Measurements from ENCODE around the gene LHFPL6. TPM values are rescaled to one million over a fixed set of nuclear protein-coding genes. Genes with fewer than 3 reads are reported as not detected.

LHFPL6 gene
- 1 to 10 TPM; 1.5 to 1.6 TPM for total RNA-seq

DNA sequence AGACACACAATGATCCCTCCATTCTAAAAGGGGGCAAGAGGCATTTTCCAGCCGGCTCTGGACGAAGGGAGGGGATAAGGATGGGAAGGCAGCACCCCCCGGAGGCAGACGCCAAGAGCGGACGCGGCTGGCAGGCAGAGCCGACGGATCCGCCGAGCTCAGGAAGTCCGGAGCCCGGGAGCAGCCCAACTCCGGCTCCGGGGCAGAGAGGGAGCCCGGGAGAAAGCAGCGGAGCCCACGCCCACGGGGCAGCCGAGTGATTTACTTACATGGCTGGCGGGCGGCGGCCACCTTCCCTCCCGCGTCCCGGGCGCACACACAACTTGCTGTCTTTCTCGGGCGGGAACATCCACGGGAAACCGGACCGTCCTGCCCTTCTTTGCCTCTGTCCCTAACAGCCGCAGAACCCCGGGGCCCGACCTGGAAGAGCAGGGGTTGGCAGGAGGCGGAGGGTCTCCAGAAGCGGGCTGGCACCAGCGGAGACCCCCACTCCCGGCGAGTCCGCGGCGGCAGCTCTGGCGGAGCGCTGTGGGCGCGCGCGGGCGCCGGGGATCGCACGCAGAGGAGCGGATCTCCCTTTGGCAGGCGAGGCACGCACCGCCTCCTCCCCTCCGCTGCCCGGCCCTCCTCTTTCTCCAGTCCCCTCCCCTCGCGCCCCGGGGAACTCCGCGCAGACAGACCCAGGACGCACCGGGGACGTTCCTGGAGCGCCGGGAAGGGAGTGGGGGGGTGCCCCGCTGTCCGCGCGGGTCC lies at the start of gene LHFPL6:
LHFPL6 (minus strand) TSS at position 580 of the 753 bp plus-strand sequence.
- no peak within 1 kb of the TSS for H3K27ac Mint-ChIP-seq
- DNase-seq: peak; percentile 74
- H3K9me3 Mint-ChIP-seq: no peaks in the 10 kb centered on the region
- H3K36me3 Mint-ChIP-seq: no peaks in the 10 kb centered on the region
- H3K27me3 Mint-ChIP-seq: peaks cover 54% of the 10 kb centered on the region
- H3K4me1 Mint-ChIP-seq: peaks cover 14% of the 10 kb centered on the region
- peak within 1 kb of the TSS; percentile 79 for H3K4me3 Mint-ChIP-seq

DNA sequence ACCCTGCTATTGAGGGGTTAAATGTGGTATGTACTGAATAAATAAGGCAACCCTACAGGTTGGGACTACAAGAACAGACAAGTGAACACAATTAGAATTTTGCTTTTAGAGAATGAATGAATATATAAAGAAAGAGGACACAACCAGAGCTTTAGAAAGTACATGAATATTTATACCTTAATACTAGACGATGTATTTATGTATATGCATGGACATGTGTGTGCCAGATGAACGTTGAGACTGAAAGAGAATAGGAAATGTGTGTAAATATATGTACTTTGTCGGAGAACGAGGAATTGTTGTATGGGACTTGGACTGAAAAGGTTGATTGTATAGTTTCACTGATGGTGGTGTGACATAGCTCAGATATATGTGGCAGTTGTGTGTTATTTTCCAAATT lies 43.1 kb upstream of the LHFPL6 start:
- no peak for DNase-seq
- H3K9me3 Mint-ChIP-seq: no peaks in the 10 kb centered on the region
- H3K4me1 Mint-ChIP-seq: no peaks in the 10 kb centered on the region
- H3K4me3 Mint-ChIP-seq: no peak overlapping the region
- H3K36me3 Mint-ChIP-seq: no peaks in the 10 kb centered on the region
- no peak overlapping the region for H3K27ac Mint-ChIP-seq
- peaks cover 4% of the 10 kb centered on the region for H3K27me3 Mint-ChIP-seq

DNA sequence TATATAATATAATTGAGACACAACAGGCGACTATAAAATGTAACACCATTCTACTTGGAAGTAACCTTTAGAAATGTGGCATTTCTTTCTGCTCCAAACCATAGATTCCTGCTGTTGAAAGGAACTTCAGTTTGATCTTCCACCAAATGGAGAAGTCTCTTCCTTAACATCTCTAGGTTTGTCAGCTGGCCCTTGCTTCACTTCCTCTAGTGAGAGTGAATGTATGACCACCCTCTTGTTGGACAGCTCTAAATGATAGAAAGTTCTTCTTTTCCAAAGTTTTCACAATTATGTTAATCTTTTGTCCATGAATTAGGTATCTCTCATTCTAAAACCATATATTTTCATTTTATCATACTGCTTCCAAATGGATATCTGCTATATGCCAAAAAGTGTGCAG lies 38.7 kb upstream of the LHFPL6 start:
- Mint-ChIP-seq H3K9me3 (no peaks in the 10 kb centered on the region), H3K36me3 (no peaks in the 10 kb centered on the region)
- DNase-seq: no peak

GRCh38 chr13:39637890-39638289 lies 34.9 kb upstream of the LHFPL6 start:
- Mint-ChIP-seq H3K9me3 (no peaks in the 10 kb centered on the region), H3K4me3 (no peak overlapping the region), H3K27me3 (peaks cover 37% of the 10 kb centered on the region), H3K36me3 (no peaks in the 10 kb centered on the region), H3K4me1 (no peaks in the 10 kb centered on the region), H3K27ac (no peak overlapping the region)
- no peak for DNase-seq

More for the DNA sequence above, 38.7 kb upstream of the LHFPL6 start:
- H3K4me3 Mint-ChIP-seq: no peak overlapping the region
- H3K27ac Mint-ChIP-seq: no peak overlapping the region
- no peaks in the 10 kb centered on the region for H3K4me1 Mint-ChIP-seq
- H3K27me3 Mint-ChIP-seq: peaks cover 29% of the 10 kb centered on the region

DNA sequence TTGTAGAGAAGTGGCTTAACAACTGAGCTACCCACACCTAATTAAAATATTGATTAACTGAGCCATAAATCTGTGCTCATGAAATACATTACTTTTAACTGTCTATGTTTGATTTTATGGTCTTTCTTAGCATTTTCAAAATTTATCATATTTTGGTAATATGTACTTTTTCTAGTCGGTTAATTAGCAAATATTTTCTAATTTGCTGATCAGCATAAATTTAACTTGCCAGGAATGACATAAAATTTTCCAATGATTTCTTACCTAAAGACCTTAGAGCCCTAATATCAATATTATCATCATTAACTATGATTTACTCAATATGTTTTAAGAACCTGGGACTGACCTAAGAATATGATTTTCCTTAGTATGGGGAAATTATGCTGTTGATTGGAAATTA lies 32.6 kb upstream of the LHFPL6 start:
- Mint-ChIP-seq H3K27me3 (peaks cover 41% of the 10 kb centered on the region), H3K9me3 (peaks cover 10% of the 10 kb centered on the region)

GRCh38 chr13:39632994-39633393 lies 30.0 kb upstream of the LHFPL6 start:
- Mint-ChIP-seq H3K4me3 (no peak overlapping the region), H3K36me3 (no peaks in the 10 kb centered on the region), H3K9me3 (peaks cover 10% of the 10 kb centered on the region)

More for the DNA sequence above, 32.6 kb upstream of the LHFPL6 start:
- H3K36me3 Mint-ChIP-seq: no peaks in the 10 kb centered on the region
- no peak for DNase-seq
- H3K4me3 Mint-ChIP-seq: no peak overlapping the region
- no peak overlapping the region for H3K27ac Mint-ChIP-seq
- H3K4me1 Mint-ChIP-seq: no peaks in the 10 kb centered on the region

GRCh38 chr13:39631307-39631706 lies 28.3 kb upstream of the LHFPL6 start:
- Mint-ChIP-seq H3K4me1 (no peaks in the 10 kb centered on the region), H3K27ac (no peak overlapping the region), H3K27me3 (peaks cover 17% of the 10 kb centered on the region), H3K4me3 (no peak overlapping the region), H3K9me3 (peaks cover 10% of the 10 kb centered on the region), H3K36me3 (no peaks in the 10 kb centered on the region)
- no peak for DNase-seq

More at GRCh38 chr13:39632994-39633393, 30.0 kb upstream of the LHFPL6 start:
- no peak for DNase-seq
- Mint-ChIP-seq H3K27ac (no peak overlapping the region), H3K27me3 (peaks cover 29% of the 10 kb centered on the region), H3K4me1 (no peaks in the 10 kb centered on the region)

DNA sequence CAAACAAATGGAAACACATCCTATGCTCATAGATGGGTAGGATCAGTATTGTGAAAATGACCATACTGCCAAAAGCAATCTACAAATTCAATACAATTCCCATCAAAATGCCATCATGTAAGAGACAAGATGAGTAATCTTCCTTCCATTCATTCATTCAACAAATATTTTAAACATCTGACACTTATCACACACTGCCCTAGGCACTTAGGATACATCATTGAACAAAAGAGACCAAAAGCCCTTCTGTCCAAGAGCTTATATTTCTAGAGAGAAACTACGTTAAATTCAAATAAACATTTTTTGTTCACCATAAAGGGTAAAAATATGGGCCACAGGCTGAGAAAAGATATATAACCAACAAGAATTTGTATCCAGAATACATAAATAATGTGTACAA lies 20.5 kb upstream of the LHFPL6 start:
- Mint-ChIP-seq H3K27me3 (peaks cover under 1% of the 10 kb centered on the region), H3K27ac (no peak overlapping the region), H3K9me3 (no peaks in the 10 kb centered on the region), H3K36me3 (no peaks in the 10 kb centered on the region), H3K4me3 (no peak overlapping the region), H3K4me1 (no peaks in the 10 kb centered on the region)
- no peak for DNase-seq

- Mint-ChIP-seq H3K4me1 (no peaks in the 10 kb centered on the region), H3K27ac (no peak overlapping the region), H3K36me3 (no peaks in the 10 kb centered on the region), H3K27me3 (peaks cover 7% of the 10 kb centered on the region), H3K9me3 (no peaks in the 10 kb centered on the region), H3K4me3 (no peak overlapping the region)
- no peak for DNase-seq
Observed at GRCh38 chr13:39618561-39618960, 15.6 kb upstream of the LHFPL6 start.

DNA sequence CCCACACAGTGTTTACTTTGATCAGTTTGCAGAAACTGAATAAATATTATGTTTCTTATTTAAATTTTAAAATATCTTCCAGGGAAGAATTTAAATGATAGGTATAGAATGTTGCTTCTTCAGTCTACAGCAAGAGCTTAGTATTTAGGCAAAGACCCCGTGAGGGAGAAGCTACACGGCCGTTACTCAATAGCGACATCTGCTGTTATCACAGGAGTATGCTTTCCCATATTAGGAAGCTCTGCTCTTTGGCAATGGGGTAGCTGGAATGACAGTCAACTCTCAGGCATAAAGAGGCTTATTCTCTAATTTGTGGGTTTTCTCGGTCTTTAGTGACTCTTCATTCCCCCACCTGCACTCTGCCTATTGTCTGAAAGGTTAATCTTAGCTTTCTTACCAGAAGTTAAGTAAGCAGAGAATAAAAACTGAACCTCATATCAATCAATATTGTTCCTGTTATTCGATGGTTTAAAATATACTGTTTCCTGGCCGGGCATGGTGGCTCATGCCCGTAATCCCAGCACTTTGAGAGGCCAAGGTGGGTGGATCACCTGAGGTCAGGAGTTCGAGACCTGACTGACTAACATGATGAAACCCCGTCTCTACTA lies 13.2 kb upstream of the LHFPL6 start:
- no peak overlapping the region for H3K4me3 Mint-ChIP-seq
- no peaks in the 10 kb centered on the region for H3K4me1 Mint-ChIP-seq
- no peak overlapping the region for H3K27ac Mint-ChIP-seq
- no peaks in the 10 kb centered on the region for H3K36me3 Mint-ChIP-seq
- peaks cover 11% of the 10 kb centered on the region for H3K27me3 Mint-ChIP-seq
- peak; percentile 12 for DNase-seq
- H3K9me3 Mint-ChIP-seq: no peaks in the 10 kb centered on the region

DNA sequence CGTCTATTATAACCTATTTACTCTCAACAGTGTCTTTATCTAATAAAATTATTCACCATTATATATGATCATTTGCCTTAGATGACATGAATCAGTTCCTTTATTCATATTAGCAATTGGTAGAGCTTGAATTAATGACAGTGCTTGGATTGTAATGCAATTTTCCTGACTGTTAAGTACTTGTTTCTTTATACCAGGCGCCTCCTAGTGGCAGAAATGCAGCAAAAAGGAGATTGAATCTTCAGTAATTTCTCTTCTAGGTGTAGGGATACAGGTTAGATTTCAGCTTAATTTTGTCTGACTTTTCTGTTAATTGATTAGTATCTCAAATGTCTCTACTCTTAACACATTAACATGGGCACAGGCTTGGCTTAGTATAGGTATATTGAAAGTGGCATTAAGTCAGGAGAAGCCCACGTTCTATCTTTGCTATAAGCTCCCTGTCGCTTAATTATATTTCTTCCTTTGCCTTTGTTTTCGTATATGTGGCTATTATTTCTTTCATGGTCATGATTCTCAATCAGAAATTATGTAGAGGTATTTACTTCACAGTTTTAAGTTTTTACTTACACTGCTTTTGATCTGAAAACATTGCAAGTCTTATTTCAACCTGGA lies 9.1 kb upstream of the LHFPL6 start:
- no peaks in the 10 kb centered on the region for H3K9me3 Mint-ChIP-seq
- no peak overlapping the region for H3K4me3 Mint-ChIP-seq
- no peaks in the 10 kb centered on the region for H3K4me1 Mint-ChIP-seq
- H3K27me3 Mint-ChIP-seq: peaks cover 13% of the 10 kb centered on the region
- peak; percentile 27 for DNase-seq
- no peak overlapping the region for H3K27ac Mint-ChIP-seq
- no peaks in the 10 kb centered on the region for H3K36me3 Mint-ChIP-seq

- H3K27me3 Mint-ChIP-seq: peaks cover 31% of the 10 kb centered on the region
- H3K9me3 Mint-ChIP-seq: no peaks in the 10 kb centered on the region
- DNase-seq: no peak
- H3K4me3 Mint-ChIP-seq: no peak overlapping the region
- no peaks in the 10 kb centered on the region for H3K36me3 Mint-ChIP-seq
- peaks cover 7% of the 10 kb centered on the region for H3K4me1 Mint-ChIP-seq
- no peak overlapping the region for H3K27ac Mint-ChIP-seq
Observed at GRCh38 chr13:39607876-39608275, 4.9 kb upstream of the LHFPL6 start.

- Mint-ChIP-seq H3K27me3 (peaks cover 44% of the 10 kb centered on the region), H3K27ac (no peak overlapping the region)
Observed at GRCh38 chr13:39605677-39606320, 2.8 kb upstream of the LHFPL6 start.

GRCh38 chr13:39604756-39605155 lies 1.8 kb upstream of the LHFPL6 start:
- peaks cover 14% of the 10 kb centered on the region for H3K4me1 Mint-ChIP-seq

More at GRCh38 chr13:39605677-39606320, 2.8 kb upstream of the LHFPL6 start:
- Mint-ChIP-seq H3K4me1 (peaks cover 13% of the 10 kb centered on the region), H3K4me3 (no peak overlapping the region), H3K36me3 (no peaks in the 10 kb centered on the region), H3K9me3 (no peaks in the 10 kb centered on the region)
- DNase-seq: no peak

GRCh38 chr13:39603424-39603947 lies 493 bp upstream of the LHFPL6 start:
- Mint-ChIP-seq H3K4me1 (peaks cover 14% of the 10 kb centered on the region), H3K27ac (no peak overlapping the region), H3K27me3 (peaks cover 56% of the 10 kb centered on the region), H3K4me3 (peak overlapping the region; percentile 79), H3K36me3 (no peaks in the 10 kb centered on the region), H3K9me3 (no peaks in the 10 kb centered on the region)
- peak; percentile 2 for DNase-seq

More at GRCh38 chr13:39604756-39605155, 1.8 kb upstream of the LHFPL6 start:
- H3K4me3 Mint-ChIP-seq: no peak overlapping the region
- no peaks in the 10 kb centered on the region for H3K36me3 Mint-ChIP-seq
- no peak overlapping the region for H3K27ac Mint-ChIP-seq
- H3K27me3 Mint-ChIP-seq: peaks cover 54% of the 10 kb centered on the region
- no peak for DNase-seq
- no peaks in the 10 kb centered on the region for H3K9me3 Mint-ChIP-seq

All from activated naive CD8-positive, alpha-beta T cell treated with anti-CD3 and anti-CD28 coated beads for 36 hours (primary cell).